Spleen (tissue), 11 donors: Measurements from ENCODE around the gene TSSK2. TPM values are rescaled to one million over a fixed set of nuclear protein-coding genes. Genes with fewer than 3 reads are reported as not detected.

Experiments used
- DNase-seq: peaks from one replicate; pipeline ENCODE4 v3.0.0-alpha.2; 2020
- H3K27ac ChIP-seq, 8 donors: fragments of 200-600 bp; sonication (generic) in 7 of 8; 1 replicate in 4 of 8; 2 replicates in 4 of 8; pipeline versions ENCODE4 v1.5.0 to v1.8.0; 2016 to 2021; ENCODE audit warnings: inconsistent platforms in 4 of 8, mild to moderate bottlenecking in 4 of 8, moderate library complexity in 1 of 8
- H3K27me3 ChIP-seq, 7 donors: fragments of 200-600 bp; sonication (generic) in 6 of 7; replicated peaks in 1 of 7; 1 replicate in 4 of 7; 2 replicates in 3 of 7; pipeline versions ENCODE4 v1.5.0 to v1.8.0; 2016 to 2021; ENCODE audit warnings: inconsistent platforms in 3 of 7, mild to moderate bottlenecking in 1 of 7
- H3K36me3 ChIP-seq, 6 donors: fragments of 200-600 bp; sonication (generic) in 5 of 6; 1 replicate in 4 of 6; 2 replicates in 2 of 6; pipeline versions ENCODE4 v1.5.0 to v1.8.0; 2016 to 2021; ENCODE audit warnings: inconsistent platforms in 2 of 6
- H3K4me1 ChIP-seq, 6 donors: fragments of 200-600 bp; sonication (generic) in 5 of 6; 1 replicate in 3 of 6; 2 replicates in 3 of 6; pipeline versions ENCODE4 v1.5.0 to v1.8.0; 2016 to 2021; ENCODE audit warnings: inconsistent platforms in 3 of 6
- H3K4me3 ChIP-seq, 8 donors: fragments of 200-600 bp; sonication (generic) in 7 of 8; 1 replicate in 4 of 8; 2 replicates in 4 of 8; pipeline versions ENCODE4 v1.5.0 to v1.8.0; 2016 to 2021; ENCODE audit warnings: inconsistent platforms in 4 of 8, mild to moderate bottlenecking in 4 of 8, moderate library complexity in 2 of 8
- H3K9me3 ChIP-seq, 8 donors: fragments of 200-600 bp; sonication (generic) in 7 of 8; 1 replicate in 4 of 8; 2 replicates in 4 of 8; pipeline versions ENCODE4 v1.5.0 to v1.8.0; 2016 to 2021; ENCODE audit warnings: inconsistent platforms in 4 of 8
- POLR2A ChIP-seq, 3 donors: fragments of 450-650 bp; IDR thresholded peaks; one replicate each; pipeline ENCODE4 v1.5.1; 2017; ENCODE audit warnings: antibody characterized with exemption in 3 of 3, mild to moderate bottlenecking in 1 of 3
- POLR2AphosphoS5 ChIP-seq, 3 donors: sonication (generic); formaldehyde crosslinking; IDR thresholded peaks; one replicate each; pipeline ENCODE4 v1.5.1; 2017; ENCODE audit warnings: antibody characterized with exemption in 3 of 3
- WGBS, 5 donors: extraction: QIAGEN DNeasy Blood & Tissue Kit in 3 of 5; methylation state at CpG; one replicate each; pipeline versions ENCODE4 v1.1.5 to v1.1.7; 2013 to 2018; 5-methylcytosine and 5-hydroxymethylcytosine counted together
- intact Hi-C: fragments of 100-400 bp; cut with DNase I; formaldehyde crosslinking; loops from one replicate; pipeline ENCODE4 v1.15.0; 2023; ENCODE audit warnings: low total_unique reads
- polyA plus RNA-seq, 3 donors: library from polyadenylated mRNA; stranded (reverse); fragments of 200-250 nt; gene quantifications; one replicate each; pipeline ENCODE4 v1.2.1, GENCODE V29; 2013
- total RNA-seq, 7 donors: library from RNA; depleted of rRNA in 3 of 7; stranded (reverse); fragments of >200 nt in 3 of 7; fragmentation: NEBNext Ultra II Directional in 4 of 7; extraction: Animal tissue kit (Norgen Biotek cat#: 25700) in 4 of 7; gene quantifications; one replicate each; pipeline versions ENCODE4 v1.1.0 to v1.2.1, GENCODE V29; 2016 to 2021
- TF ChIP-seq, protein P1 (sequence below), 11 experiments: fragments of 200-600 bp in 7 of 11; fragments of 450-650 bp in 4 of 11; sonication (generic) in 4 of 11; IDR thresholded peaks in 8 of 11; conservative IDR thresholded peaks in 3 of 11; 1 replicate in 7 of 11; 2 replicates in 4 of 11; pipeline versions ENCODE4 v1.4.0 to v1.8.0; 2016 to 2021; ENCODE audit warnings: antibody characterized with exemption in 11 of 11, inconsistent platforms in 4 of 11, mild to moderate bottlenecking in 1 of 11
- donor health status: healthy with polysubstance abuse.
- donor health status: DM: no; HTN: no; CAD: no; lungs with moderate emphysema.
- donor health status: DM: no; HTN: no; CAD: no.
- donor health status: Bipolar disorder and iron deficiency.
- donor health status: healthy.
- donor health status: DM: no; HTN: no; CAD: no.
- donor health status: DM: yes; HTN: yes; CAD: no.

The TSSK2 gene
- total and polyA plus RNA-seq, 10 donors, result 0.03 to 0.06 TPM; not detected in 8

DNA sequence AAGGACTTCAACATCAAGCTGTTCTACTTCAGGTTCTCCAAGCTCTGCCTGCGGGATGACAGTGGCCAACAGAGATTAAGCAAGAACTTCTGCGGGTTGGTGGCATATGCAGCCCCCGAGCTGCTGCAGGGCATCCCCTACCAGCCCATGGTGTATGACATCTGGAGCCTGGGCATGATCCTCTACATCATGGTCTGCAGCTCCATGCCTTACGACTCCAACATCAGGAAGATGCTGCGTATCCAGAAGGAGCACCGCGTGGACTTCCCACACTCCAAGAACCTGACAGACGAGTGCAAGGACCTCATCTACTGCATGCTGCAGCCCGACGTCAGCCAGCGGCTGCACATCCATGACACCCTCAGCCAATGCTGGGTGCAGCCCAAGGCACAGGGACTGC lies 6.1 kb upstream of the TSSK2 start:
- H3K27ac ChIP-seq, result no peak overlapping the region
- H3K4me1 ChIP-seq, result peaks cover 13 to 28% (median 24%) of the 10 kb centered on the region in 6 donors
- peaks cover 0 to 4% (median 0%) of the 10 kb centered on the region in 6 donors for H3K36me3 ChIP-seq
- TF ChIP-seq, protein P1, sequence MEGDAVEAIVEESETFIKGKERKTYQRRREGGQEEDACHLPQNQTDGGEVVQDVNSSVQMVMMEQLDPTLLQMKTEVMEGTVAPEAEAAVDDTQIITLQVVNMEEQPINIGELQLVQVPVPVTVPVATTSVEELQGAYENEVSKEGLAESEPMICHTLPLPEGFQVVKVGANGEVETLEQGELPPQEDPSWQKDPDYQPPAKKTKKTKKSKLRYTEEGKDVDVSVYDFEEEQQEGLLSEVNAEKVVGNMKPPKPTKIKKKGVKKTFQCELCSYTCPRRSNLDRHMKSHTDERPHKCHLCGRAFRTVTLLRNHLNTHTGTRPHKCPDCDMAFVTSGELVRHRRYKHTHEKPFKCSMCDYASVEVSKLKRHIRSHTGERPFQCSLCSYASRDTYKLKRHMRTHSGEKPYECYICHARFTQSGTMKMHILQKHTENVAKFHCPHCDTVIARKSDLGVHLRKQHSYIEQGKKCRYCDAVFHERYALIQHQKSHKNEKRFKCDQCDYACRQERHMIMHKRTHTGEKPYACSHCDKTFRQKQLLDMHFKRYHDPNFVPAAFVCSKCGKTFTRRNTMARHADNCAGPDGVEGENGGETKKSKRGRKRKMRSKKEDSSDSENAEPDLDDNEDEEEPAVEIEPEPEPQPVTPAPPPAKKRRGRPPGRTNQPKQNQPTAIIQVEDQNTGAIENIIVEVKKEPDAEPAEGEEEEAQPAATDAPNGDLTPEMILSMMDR (IDR thresholded peaks at IDR 0.05 in 8 of 11, conservative IDR thresholded peaks at IDR 0.05 in 3 of 11), result no peak
- no peak for TF ChIP-seq POLR2AphosphoS5 (IDR thresholded peaks at IDR 0.05)
- no peak for TF ChIP-seq POLR2A (IDR thresholded peaks at IDR 0.05)
- intact Hi-C loops, result no loop called here
- DNase-seq, result peak; percentile 49
- H3K4me3 ChIP-seq, result no peak overlapping the region
- H3K9me3 ChIP-seq, result no peaks in the 10 kb centered on the region
- 92 to 96% (median 94%) methylated on average over 4 to 11 of the region's 11 CpGs for WGBS, 5 donors
- no peaks in the 10 kb centered on the region for H3K27me3 ChIP-seq

DNA sequence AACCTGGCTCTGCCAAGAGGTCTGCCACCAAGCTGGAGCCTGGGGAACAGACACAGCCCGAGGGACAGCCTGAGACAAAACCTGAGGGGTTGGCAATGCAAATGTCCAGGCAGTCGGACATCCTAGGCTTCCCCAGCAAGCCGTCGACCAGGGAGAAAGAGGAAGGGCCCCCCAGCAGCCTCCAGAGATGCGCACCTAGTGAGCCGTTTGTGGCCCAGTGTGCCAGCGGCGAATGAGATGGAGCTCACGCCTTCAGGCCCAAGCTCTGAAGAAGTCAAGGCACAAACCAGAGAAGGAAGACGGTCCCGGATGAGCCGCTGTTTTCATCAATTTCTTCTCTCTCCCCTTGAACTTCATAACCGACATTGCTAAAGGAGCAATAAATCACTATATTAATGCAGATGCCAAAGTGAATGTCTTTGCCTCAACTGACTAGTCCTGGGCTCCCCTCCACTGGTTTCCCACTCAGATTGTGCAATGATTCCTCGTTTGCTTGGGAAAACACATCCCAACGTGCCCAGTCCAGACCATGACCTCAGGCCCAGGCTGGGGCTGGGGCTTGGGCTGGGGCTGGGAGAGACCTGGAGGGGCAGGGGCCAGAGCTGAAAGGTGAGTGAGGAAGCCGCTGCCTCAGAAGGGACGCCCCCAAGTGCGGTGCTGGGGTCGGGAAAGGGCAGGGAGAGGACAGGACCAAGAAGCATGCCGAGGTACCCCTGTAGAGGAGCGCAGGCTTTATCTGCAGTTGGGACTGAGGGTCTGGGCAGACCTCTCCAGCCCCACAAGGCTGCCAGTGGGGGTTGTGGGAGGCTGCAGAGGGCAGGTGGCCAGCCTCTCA lies 5.4 kb upstream of the TSSK2 start:
- TF ChIP-seq POLR2A (IDR thresholded peaks at IDR 0.05) (no peak), POLR2AphosphoS5 (IDR thresholded peaks at IDR 0.05) (no peak)
- TF ChIP-seq, protein P1 (IDR thresholded peaks at IDR 0.05 in 8 of 11, conservative IDR thresholded peaks at IDR 0.05 in 3 of 11), result no peak
- intact Hi-C loops, result no loop called here

GRCh38 chr22:19126309-19127273 lies 4.5 kb upstream of the TSSK2 start:
- no peak for TF ChIP-seq POLR2A (IDR thresholded peaks at IDR 0.05)
- TF ChIP-seq, protein P1 (IDR thresholded peaks at IDR 0.05 in 8 of 11, conservative IDR thresholded peaks at IDR 0.05 in 3 of 11), result no peak
- no peak for TF ChIP-seq POLR2AphosphoS5 (IDR thresholded peaks at IDR 0.05)
- DNase-seq, result no peak
- no peak overlapping the region for H3K27ac ChIP-seq
- no peaks in the 10 kb centered on the region for H3K27me3 ChIP-seq
- intact Hi-C loops, result no loop called here
- H3K4me1 ChIP-seq, result peaks cover 0 to 12% (median 9%) of the 10 kb centered on the region in 6 donors
- H3K9me3 ChIP-seq, result no peaks in the 10 kb centered on the region
- peaks cover 0 to 12% (median under 1%) of the 10 kb centered on the region in 6 donors for H3K36me3 ChIP-seq
- 83 to 92% (median 92%) methylated on average over 11 to 19 of the region's 19 CpGs for WGBS, 5 donors
- H3K4me3 ChIP-seq, result no peak overlapping the region

More for the DNA sequence above, 5.4 kb upstream of the TSSK2 start:
- no peaks in the 10 kb centered on the region for H3K9me3 ChIP-seq
- peaks cover 6 to 21% (median 17%) of the 10 kb centered on the region in 6 donors for H3K4me1 ChIP-seq
- DNase-seq, result peak; percentile 62
- H3K27me3 ChIP-seq, result no peaks in the 10 kb centered on the region
- H3K27ac ChIP-seq, result no peak overlapping the region
- no peak overlapping the region for H3K4me3 ChIP-seq
- peaks cover 0 to 4% (median 0%) of the 10 kb centered on the region in 6 donors for H3K36me3 ChIP-seq
- 79 to 89% (median 84%) methylated on average over 21 of the region's 21 CpGs for WGBS, 5 donors
